Fibroblast of skin of right biceps (primary cell): ENCODE data around the gene RBM39.
"Not testable (repeated sequence)": the region's sequence is repeated elsewhere in the genome, so short reads cannot be mapped to it uniquely, and the experiment has no call there.

Source experiments
- DNase-seq: peaks from one replicate; pipeline ENCODE4 v3.0.0-alpha.2; 2013

RBM39 gene

DNA sequence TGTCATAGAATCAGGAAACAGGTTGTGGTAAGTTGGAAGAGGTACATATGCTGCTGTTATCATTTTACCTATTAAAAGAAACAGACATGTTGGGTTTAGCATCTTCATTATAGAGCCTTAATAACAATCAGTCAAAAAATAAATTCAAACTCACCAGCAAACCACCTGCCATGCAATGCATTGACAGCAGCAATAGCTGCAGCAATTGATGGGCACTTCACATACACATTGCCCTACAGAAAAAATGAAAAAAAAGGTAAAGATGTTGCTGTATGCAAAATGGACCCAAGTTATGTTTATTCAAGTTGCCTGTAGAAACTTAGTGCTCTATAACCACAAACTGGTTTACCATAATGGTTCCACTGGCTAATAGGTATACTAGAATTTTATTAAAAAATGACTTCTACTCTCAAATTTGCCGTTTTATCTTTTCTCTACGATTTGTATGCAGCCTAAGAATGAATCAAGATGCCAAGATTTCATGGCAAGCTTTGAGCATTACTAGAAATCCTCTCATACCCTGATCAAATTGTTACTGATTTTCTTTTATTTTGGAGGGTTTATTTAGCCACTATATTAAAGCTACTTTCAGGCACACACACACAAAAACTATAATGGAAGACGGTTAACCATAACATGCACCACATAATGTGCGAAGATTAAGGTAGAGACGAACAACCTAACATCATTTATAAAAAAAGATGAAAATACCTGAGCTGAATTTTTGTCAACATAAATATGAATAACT, 37.4 kb downstream of the RBM39 start:
- DNase-seq, result no peak

DNA sequence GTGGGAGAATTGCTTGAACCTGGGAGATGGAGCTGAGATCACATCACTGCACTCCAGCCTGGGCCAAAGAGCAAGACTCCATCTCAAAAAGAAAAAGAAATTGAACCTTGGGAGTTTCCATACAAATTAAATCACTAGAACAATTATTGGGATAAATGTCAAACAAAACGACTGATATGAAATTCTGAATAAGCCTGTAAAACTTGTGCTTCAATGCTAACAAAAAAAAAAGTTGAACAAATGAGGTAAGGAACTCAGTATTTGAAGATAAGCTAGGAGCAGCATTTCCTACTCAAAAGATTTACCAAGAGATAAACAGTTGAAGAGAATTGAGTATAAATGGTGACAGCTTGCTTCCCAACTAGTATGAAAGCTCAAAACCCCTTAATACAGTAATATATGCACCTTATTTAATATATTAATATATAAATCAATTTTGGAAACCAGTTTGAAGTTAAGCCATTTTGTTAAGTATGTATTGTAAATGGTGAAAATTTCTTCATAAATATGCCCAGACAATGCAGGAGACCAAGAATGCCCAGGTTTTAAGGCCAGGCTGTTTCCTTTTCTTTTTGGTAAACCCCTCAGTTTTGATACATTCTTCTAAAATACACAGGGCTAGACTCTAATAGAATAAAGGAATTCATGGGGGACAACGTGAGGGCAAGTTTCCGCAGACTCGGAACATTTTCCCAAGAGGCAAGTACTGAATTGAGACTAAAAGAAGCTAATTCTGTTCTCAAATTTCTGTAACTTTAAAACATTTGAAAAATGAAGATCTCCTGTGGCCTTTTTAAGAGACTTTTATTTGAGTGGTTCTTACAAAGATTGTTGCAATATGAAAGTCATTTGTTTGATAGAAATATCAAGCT, 39.0 kb downstream of the RBM39 start:
- no peak for DNase-seq

DNA sequence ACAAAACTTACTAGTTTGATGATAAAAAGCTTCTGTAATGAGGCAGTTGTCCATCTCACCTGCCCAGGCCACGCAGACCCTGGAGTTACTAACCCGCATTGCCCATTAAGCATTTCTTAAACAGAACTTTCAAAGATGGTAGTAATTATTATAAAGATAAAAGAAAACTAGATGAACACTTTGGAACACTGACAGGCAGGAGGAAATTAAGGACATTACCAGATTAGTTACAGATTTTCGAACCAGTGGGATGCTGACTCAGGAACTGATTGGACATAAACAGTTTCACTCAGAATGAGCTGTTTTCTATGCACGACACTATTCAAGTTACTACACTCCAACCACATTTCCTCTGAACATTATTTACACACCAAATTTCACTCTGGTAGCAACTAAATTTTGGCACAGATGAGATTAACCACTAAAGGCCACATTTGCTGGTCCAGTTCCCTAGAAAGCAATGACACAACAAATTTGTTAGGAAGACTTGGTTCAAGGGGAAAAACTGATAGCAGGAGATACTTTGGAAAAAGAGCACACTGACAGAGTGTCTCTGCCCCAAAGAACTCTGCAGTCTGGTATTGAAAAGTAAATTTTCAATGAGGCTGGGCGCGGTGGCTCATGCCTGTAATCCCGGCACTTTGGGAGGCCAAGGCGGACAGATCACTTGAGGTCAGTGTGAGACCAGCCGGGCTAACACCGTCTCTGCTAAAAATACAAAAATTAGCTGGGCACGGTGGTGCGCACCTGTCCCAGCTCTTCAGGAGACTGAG, 39.8 kb downstream of the RBM39 start:
- DNase-seq, result peak; percentile 60

DNA sequence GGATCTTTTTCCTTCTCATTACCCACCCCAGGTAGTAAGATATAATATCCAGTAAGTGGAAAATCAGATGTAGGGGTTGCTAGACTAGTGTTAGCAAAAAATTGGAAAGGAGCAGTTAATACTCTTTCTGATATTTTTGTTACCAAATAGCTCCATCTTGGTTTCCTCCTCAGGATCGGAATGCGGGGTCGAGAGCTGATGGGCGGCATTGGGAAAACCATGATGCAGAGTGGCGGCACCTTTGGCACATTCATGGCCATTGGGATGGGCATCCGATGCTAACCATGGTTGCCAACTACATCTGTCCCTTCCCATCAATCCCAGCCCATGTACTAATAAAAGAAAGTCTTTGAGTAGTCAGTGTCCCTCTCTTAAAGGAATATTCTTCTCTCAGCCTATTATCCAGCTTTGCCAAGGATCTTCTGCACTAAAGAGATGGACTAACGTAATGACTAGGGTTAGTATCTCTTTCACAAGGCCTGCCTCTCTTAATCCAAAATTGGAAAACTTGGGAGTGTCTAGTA, 41.4 kb downstream of the RBM39 start:
- DNase-seq, result no peak

DNA sequence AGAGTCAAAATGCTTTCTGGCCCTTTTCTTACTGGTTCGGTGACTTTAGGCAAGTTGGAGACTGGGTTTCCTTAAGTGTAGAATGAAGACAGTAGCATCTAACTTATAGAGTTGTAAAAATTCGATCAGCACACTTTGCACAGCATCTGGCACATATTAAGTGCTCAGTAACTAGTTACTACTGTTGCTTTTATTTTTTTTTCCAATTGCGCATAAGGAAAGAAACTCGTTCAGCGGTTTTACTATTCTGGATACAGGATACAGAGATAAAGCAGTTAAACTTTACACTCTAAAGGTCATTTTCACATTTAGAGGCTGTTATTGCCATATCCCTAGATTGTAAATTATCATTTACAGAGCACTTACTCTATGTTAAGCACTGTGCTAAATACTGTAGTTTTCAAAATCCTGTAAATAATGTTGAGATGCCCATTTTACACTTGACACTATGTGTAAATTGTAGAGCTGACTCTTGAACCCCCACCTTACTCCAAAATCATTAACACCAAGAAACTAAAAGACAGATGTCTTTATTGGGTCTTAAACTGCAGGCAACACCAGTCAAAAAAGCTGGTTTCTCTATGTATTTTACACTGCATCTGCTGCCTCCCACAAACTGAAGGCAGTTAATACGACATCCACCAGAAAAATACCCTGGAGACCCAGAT, 42.0 kb downstream of the RBM39 start:
- peak; percentile 26 for DNase-seq

DNA sequence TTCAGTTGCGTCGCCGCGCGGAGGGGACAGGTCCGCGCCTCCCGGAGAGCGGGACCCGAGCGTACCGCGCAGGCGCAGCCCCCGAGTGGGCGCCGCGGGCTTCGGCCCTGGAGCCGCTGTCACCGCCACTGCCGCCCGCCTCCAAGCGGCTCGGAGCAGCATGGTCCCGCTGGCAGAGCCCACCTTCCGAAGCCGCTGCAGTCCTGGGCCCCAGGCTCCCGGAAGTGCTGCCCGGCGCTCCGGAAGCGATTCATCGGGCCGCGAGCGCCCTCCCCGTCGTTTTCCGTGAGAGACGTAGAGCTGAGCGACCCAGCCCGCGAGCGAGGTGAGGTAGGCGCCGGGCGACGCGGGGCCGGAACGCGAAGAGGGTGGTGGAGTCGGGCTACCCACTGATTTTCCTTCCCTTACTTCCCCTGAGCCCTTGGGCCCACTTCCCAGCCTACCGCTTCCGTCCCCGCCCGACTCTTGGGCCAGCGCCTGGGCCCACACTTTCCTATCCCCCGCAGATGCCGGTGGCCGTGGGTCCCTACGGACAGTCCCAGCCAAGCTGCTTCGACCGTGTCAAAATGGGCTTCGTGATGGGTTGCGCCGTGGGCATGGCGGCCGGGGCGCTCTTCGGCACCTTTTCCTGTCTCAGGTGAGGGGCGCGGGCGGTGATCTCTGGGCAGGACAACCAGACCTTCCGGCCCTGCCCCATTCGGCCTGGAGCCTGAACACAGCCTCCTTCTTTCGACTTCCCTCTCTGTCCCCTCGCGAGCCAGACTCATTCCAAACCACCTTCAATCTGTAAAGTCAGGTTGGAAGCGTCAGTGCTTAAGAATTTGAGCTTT, 42.7 kb downstream of the RBM39 start, which contains the start of the genes NFS1 and ROMO1:
Gene NFS1, minus strand, starts transcription at position 226 of the 830 bp plus-strand sequence. Its CDS starts 64 bp downstream, at position 162.
Gene ROMO1, plus strand, starts transcription at position 279 of the 830 bp plus-strand sequence. Its CDS starts 228 bp downstream, at position 507.
- peak; percentile 83 for DNase-seq

DNA sequence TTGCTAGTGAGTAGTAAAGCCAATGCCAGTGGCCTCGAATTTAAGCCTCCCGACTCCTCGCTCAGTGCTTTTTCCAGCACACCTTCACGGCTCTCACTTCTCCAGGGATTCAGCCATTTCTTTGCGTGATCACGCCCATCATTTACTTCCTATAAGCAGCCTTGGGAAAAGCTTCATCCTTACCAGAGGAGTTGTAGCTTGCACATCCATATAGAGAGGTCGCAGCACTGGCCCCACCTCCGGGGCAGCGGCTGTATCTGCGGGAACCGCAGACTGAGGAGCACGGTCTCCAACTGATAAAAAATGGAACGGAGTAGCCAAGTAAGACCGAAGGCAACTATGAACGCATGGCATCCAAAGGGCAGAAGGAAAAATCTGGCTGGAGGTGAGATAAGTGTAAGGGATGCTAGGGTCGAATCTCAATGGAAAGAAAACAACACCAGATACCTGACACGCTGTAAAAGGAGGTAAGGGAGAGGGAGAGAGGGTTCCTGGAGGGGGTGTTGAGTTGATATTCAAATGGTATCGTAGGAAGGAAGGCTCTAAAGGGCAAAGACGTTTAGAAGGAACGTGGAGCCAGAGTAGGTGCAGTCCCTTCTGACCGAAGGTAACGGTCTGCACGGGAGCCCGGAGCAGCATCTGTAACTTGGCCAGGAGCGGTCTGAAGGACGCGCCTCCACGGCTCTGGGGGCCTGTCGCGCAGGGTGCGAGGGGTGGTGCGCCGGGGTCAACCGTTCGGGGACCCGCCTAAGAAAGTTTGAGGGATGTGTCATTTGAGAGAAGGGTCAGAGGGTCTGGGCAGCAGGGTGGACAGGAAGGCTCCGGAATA, 43.5 kb downstream of the RBM39 start:
- DNase-seq, result no peak

DNA sequence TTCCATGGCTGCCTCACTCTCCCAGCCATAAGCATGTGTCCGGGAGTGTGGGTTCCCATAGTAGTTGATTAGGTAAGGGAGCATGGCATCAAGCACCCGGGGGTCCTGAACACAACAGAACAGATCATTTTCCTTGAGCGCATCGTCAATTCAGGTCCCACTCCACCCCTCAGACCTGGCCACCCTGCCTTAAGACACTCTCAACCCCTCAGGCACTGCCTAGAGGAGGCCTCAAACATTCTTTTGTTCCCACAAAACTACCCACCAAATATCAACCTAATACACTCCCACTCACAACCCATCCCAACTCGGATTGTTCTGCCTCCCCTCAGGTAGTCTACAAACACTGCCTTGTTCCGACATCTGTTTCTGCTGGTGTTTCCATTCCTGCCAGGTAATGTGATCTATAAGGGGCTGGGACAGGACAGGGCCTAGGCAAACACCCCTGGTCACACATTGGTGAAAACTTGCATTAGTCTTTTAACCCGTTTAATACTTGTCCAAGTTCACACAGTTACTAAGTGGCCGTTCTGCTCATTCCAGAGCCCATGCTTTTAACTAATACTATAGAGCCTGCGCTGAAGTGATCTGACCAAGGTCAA, 44.3 kb downstream of the RBM39 start:
- DNase-seq, result no peak

DNA sequence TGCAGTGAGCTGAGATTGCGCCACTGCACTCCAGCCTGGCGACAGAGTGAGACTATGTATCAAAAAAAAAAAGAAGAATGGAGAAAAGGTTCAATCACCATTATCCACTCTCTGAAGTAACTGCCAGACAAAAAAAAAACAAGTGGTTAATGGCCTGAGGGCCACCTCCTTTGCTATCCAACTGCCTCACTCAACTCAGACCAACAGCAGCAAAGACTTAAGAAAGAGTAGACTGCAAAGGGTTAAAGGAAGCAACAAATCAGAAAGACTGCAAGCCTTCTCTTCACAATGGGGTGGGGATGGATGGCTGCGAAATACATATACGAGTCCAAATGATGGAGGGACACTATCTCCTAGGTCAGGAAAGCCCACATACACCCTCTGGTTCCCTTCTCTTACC, 46.1 kb downstream of the RBM39 start:
- DNase-seq, result no peak

DNA sequence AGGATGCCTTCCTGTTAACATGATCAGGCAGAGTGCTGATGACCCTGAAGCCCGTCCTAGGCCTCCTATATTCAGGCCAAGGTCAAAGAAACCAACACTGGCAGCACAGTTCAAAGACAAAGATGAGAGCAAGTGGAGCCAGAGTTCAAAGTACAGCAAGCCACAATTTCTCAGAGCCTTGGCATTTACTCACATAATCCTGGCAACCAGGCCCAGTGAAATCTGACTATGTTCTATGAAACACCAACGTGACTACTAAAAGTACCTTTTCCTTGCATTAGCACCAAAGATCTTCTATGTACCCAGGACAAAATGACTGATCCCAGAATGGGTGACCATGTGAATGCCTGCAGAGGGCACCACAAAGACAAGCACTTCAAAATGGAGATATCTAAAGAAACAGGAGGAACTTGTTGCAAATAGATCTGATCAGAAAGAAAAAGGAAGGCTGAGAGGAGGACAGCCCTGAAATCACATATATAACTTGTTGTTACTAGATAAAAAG, 46.8 kb downstream of the RBM39 start:
- DNase-seq, result no peak

DNA sequence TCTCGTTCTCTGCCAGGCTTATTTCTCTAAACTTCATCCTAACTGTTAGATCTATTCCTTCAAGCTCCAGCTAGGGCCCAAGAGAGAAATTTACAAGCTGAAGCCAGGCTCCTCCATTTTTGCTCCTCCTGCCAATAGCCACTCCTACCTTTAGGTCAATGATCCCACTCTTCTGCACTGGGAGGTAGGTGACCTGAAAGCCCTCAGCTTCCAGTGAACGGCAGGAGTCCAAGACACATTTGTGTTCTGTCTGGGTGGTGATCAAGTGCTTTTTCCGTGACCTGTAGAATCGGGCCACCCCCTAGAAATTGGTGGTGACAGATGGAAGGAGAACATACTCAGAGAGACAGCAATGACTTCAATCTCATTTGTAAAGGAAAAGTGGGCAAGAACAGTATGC, 51.8 kb downstream of the RBM39 start:
- DNase-seq, result no peak

DNA sequence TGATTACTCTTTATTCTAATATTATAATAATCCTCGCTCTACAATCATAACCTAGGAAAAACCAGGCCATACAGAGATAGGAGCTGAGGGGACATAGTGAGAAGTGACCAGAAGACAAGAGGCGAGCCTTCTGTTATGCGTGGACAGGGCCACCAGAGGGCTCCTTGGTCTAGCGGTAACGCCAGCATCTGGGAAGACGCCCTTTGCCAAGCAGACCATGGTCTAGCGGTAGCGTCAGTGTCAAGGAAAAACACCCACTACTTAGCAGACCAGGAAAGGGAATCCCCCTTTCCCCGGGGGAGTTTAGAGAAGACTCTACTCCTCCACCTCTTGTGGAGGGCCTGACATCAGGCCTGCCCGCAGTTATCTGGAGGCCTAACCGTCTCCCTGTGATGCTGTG, 55.2 kb downstream of the RBM39 start:
- DNase-seq, result not testable (repeated sequence)

DNA sequence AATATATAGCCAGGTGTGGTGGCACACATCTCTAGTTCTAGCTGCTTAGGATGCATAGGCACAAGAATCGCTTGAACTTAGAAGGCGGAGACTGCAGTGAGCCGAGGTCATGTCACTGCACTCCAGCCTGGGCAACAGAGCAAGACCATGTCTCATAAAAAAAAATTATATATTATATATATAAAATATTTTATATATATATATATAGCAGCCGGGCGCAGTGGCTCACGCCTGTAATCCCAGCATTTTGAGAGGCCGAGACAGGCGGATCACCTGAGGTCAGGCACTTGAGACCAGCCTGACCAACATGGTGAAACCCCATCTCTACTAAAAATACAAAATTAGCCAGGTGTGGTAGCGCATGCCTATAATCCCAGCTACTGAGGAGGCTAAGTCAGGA, 56.7 kb downstream of the RBM39 start:
- DNase-seq, result not testable (repeated sequence)

DNA sequence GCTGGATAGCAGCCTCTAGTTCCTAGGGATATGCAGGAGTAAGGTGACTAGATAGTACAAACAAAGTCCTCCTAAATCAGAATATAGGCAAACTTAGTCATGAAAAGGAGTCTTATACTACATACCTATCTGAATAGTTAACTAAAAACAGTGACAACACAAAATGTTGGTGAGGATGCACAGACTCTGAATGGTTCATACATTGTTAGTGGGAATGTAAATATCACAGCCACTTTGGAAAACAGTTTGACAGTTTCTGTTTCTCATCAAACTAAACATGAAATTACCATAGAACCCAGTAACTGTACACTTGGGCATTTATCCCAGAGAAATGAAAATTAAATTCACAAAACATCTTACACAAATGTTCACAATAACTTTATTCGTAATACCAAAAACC, 60.1 kb downstream of the RBM39 start:
- DNase-seq, result no peak

DNA sequence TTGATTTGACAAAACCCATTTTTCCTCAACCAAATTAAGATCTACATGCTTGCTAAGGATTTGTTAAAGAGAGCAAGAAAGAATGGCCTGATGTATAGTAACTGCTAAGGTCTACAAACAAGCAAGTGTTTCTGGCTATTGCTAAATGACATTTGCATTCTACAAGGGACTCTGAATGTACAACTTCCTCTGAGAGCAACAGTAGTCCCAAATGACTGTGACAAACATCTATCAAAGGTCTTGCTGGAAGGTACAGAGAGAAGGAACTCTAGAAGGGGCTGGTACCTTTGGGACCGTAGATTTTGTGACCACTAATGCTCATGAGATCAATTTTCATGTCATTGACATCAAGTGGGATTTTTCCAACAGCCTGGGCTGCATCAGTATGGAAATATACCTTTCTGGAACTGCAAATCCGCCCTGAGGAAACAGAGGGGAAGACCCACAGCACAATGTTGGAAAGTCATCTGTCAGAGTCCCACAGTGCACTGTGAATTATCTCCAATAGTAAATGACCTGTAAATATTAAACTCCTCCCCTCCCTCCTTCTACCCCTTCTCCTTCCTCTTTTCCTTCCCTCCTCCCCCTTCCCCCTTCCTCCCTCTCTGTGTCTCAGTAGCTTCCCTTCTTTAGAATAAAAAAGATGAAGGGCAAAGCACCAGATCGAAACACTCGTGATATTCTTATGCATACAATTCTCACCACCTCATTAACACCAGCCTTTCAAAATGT, 61.4 kb downstream of the RBM39 start:
- DNase-seq, result no peak

DNA sequence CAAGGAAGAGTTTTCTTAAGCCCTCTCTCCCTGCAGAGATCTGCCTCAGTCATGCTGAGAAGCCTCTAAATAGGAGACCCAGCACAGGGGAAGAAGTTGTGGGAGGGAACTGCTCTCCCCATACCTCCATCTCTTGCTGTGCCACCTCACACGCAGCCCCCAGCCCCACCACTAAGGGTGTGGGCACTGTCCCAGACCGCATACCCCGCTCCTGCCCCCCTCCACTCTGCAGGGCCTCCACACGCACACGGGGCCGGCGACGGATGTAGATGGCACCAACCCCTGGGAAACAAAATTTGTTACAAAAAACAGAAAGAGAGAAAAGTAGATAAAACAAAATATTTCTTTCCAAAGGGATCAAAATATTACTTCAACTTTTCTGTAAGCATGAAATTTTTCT, 67.1 kb downstream of the RBM39 start:
- DNase-seq, result no peak

DNA sequence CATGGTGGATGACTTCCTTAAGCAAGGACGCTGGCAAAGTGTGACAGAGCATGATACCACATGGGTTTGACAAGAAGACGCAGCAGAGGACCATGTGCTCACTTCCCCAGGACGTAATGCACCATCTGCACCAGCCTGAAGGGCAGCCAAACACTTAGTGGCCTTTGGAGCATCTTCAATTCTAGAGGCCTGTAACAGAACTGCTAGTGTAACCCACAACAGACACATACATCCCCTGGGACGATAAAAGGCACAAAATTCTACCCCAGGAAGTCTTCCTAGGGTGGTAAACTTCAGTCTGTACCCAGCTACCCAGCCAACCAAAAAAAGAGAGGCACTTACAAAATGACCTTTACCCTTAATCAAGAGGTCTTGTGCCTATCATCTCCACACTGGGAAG, 68.2 kb downstream of the RBM39 start:
- no peak for DNase-seq

DNA sequence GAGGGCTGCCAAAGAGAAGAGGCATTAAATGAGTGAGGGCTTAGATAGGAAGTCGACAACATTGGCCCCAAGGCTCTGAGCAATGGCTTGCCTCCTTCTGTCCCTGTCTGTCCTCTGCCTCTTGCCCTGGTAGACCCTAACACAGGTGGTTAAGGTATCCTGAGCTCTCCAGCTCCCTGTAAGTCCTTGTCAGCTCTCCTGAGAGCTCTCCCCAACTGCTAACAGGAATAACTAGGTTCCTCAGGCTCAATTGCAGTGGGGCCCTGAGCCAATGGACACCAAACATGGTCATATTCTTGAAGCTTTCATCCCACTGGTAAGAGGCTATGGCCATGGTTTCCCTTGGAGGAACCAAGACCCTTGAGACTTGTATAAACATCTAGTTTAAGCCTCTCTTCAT, 72.4 kb downstream of the RBM39 start:
- no peak for DNase-seq

DNA sequence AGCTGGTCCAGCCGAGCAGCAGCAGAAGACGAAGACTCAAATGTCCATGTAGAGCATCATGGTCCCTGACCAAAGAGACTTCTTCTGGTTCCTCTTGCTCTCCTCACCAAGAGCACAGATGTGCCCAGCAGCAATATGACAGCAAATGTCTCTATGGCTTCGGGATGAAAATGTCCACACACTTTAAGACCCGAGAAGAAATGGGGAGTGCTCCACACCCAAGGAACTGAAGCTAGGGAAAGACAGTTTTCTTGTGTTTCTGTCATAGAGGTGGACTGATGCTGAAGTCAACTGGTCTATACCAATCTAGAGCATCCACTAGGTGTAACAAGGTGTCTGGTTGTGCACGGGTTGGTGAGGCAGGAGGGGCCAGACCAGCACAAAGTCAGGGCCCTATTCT, 72.8 kb downstream of the RBM39 start:
- DNase-seq, result no peak
